Nephron (organoid): ENCODE results near the gene EXPH5.

Source experiments
- H3K27ac Mint-ChIP-seq, 3 experiments: 2 replicates each; pipeline ENCODE4 v1.8.0; 2020; ENCODE audit warnings: mixed read lengths in 3 of 3, mild to moderate bottlenecking in 2 of 3, moderate library complexity in 1 of 3
- H3K27me3 Mint-ChIP-seq: 2 replicates; pipeline ENCODE4 v1.8.0; 2021; ENCODE audit warnings: low read depth, mild to moderate bottlenecking, moderate library complexity, mixed read lengths
- H3K36me3 Mint-ChIP-seq: 2 replicates; pipeline ENCODE4 v1.8.0; 2020; ENCODE audit warnings: low read depth, mixed read lengths
- H3K4me1 Mint-ChIP-seq: 2 replicates; pipeline ENCODE4 v1.8.0; 2020; ENCODE audit warnings: mixed read lengths
- H3K4me3 Mint-ChIP-seq, 3 experiments: 2 replicates each; pipeline ENCODE4 v1.8.0; 2020; ENCODE audit warnings: mild to moderate bottlenecking in 3 of 3, mixed read lengths in 3 of 3, moderate library complexity in 2 of 3
- H3K9me3 Mint-ChIP-seq: 2 replicates; pipeline ENCODE4 v1.8.0; 2020; ENCODE audit warnings: mixed read lengths
- TF ChIP-seq, protein P1 (sequence below), 3 experiments: fragments of 200-600 bp; sonication (generic); IDR thresholded peaks; one replicate each; pipeline ENCODE4 v1.5.0; 2021; ENCODE audit warnings: antibody characterized with exemption in 3 of 3; ENCODE audit not compliant: unreplicated experiment in 3 of 3

The EXPH5 gene

DNA sequence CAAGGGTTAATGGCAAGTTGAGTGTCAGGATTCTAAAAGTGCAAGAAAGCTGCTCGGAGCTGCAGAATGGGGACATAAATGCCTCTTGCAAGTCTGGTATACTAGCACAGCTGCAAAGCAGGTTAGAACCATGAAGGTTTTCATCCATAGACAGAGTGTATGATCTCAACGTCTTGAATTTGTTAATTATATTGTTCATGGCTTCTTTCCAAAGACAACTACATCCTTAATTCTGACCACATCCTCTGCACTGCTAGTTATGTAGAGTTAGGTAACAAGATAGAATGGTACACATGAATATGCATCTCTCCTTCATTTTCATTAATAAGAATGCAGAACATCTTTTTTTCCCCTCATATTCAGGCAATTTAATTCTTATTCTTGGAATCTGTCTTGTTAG is 34.2 kb downstream of the EXPH5 start:
- Mint-ChIP-seq H3K27me3 (no peaks in the 10 kb centered on the region), H3K9me3 (no peaks in the 10 kb centered on the region), H3K27ac (peak overlapping the region in 2 of 3 experiments; percentile 52 to 75), H3K4me1 (peaks cover 67% of the 10 kb centered on the region), H3K36me3 (no peaks in the 10 kb centered on the region), H3K4me3 (no peak overlapping the region)
- TF ChIP-seq, protein P1, sequence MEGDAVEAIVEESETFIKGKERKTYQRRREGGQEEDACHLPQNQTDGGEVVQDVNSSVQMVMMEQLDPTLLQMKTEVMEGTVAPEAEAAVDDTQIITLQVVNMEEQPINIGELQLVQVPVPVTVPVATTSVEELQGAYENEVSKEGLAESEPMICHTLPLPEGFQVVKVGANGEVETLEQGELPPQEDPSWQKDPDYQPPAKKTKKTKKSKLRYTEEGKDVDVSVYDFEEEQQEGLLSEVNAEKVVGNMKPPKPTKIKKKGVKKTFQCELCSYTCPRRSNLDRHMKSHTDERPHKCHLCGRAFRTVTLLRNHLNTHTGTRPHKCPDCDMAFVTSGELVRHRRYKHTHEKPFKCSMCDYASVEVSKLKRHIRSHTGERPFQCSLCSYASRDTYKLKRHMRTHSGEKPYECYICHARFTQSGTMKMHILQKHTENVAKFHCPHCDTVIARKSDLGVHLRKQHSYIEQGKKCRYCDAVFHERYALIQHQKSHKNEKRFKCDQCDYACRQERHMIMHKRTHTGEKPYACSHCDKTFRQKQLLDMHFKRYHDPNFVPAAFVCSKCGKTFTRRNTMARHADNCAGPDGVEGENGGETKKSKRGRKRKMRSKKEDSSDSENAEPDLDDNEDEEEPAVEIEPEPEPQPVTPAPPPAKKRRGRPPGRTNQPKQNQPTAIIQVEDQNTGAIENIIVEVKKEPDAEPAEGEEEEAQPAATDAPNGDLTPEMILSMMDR (IDR thresholded peaks at IDR 0.05; ENCODE audit: unreplicated experiment in 3 of 3) = no peak

DNA sequence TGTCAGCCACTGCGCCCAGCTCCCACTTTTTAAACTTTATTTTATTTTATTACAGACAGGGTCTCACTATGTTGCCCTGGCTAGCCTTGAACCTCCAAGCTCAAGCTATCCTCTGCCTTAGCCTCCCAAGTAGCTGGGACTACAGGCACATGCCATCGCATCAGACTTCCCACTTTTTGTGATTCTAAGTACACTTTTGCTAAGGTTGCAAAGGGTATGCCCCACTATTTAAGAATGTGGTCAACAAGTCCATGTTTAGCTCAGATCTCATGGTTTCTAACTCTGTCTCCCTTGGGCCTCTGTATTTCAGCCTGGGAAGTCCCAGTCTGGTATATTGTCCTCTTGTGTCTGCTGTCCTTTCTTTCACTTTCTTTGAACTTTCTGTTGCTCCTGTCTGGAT is 35.3 kb downstream of the EXPH5 start:
- no peak overlapping the region for H3K27ac Mint-ChIP-seq
- H3K36me3 Mint-ChIP-seq = no peaks in the 10 kb centered on the region
- H3K9me3 Mint-ChIP-seq = no peaks in the 10 kb centered on the region
- H3K4me3 Mint-ChIP-seq = no peak overlapping the region
- TF ChIP-seq, protein P1 (IDR thresholded peaks at IDR 0.05; ENCODE audit: unreplicated experiment in 3 of 3) = no peak
- peaks cover 66% of the 10 kb centered on the region for H3K4me1 Mint-ChIP-seq
- no peaks in the 10 kb centered on the region for H3K27me3 Mint-ChIP-seq

DNA sequence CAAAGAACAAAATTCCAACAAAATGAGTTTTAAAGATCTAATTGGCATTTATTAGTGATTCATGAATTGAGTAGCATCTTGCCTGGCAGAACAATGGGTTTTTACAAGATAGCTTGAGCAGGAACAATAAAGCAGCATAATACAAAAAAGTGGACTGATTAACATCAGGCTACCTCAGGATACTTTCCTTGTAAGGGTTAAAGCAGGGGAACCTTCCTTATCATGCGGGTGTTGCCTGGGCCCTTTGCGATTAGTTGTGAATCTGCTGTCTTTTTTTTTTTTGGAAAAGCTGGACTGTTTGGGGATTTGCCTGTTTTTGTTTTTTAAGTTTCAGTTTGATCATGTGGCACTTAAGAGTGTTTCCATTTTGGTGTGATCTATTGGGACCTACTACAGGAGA is 37.5 kb downstream of the EXPH5 start:
- Mint-ChIP-seq H3K4me3 (no peak overlapping the region), H3K27me3 (no peaks in the 10 kb centered on the region), H3K9me3 (no peaks in the 10 kb centered on the region), H3K27ac (peak overlapping the region in 1 of 3 experiments; percentile 70), H3K4me1 (peaks cover 62% of the 10 kb centered on the region), H3K36me3 (no peaks in the 10 kb centered on the region)
- TF ChIP-seq, protein P1 (IDR thresholded peaks at IDR 0.05; ENCODE audit: unreplicated experiment in 3 of 3) = no peak

DNA sequence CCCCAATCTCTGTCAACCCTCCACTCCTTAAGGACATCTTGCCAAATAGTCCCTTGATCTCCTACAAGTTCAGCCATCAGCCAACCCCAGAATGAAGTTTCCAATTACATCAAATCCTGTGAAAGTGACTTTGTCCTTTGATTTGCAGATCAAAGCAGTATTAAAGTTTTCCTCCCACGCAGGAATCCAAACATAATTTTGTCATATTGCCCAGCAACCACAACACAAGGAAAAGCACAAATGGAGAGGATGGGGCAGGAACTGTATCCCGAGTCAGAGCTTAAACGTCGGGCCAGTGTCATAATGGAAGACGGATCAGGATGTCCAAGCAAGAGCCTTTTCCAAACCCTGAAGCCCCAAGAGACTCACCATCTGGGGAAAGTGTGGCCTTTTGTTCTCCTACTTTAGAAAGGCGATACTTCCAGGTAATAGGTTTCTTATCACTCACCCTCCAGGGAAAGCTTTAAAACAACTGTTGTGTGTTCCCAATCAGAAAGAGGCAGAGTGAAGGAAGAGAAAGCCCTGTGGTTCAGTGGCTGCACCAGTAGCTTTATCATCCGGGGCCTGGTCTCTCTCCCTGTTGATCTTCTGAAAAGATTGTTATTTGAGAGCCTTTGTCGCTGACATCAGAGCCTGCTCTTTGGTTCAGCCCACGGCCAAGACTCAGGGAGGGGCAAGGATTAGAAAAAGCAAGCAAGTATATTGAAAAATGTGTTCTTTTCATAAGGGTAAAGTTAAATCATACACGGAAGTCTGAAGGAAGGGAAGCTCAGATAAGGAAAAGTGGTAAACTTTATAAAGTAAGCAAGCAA is 41.7 kb downstream of the EXPH5 start:
- TF ChIP-seq, protein P1 (IDR thresholded peaks at IDR 0.05; ENCODE audit: unreplicated experiment in 3 of 3) = no peak

DNA sequence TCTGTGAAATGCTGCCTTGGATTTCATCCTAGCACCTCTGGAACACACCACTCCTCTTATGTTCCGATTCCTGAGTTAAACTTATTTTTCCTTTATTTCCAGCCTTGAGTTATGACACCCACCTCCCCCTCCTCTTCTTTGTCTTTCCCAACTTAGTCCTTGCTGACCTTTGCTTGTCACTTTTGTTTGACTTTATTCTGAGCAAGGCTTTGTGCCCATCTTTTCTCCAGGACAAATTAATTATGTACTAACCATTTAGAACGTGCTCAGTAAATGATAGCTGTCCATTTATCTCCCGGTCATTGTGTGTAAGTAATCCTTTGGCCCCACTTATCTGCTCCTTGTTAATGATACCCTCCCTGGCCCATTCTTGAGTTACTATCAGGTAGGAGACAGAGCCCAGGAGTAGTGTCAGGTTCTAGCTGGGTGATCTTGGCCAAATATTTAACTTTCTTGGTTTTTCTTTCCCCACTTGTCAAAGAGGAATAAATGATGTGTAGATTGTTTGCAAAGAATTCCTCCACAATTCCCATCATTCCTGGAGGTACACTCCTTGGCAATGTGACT is 44.2 kb downstream of the EXPH5 start:
- Mint-ChIP-seq H3K27ac (peak overlapping the region in 1 of 3 experiments; percentile 13), H3K4me3 (no peak overlapping the region), H3K9me3 (no peaks in the 10 kb centered on the region), H3K36me3 (no peaks in the 10 kb centered on the region), H3K27me3 (no peaks in the 10 kb centered on the region), H3K4me1 (peaks cover 34% of the 10 kb centered on the region)
- TF ChIP-seq, protein P1 (IDR thresholded peaks at IDR 0.05; ENCODE audit: unreplicated experiment in 3 of 3) = no peak

More for the DNA sequence above, 41.7 kb downstream of the EXPH5 start:
- H3K4me3 Mint-ChIP-seq = peak overlapping the region; percentile 36 to 73 (median 41)
- peak overlapping the region; percentile 77 to 95 (median 86) for H3K27ac Mint-ChIP-seq
- H3K4me1 Mint-ChIP-seq = peaks cover 46% of the 10 kb centered on the region
- H3K27me3 Mint-ChIP-seq = no peaks in the 10 kb centered on the region
- H3K36me3 Mint-ChIP-seq = no peaks in the 10 kb centered on the region
- no peaks in the 10 kb centered on the region for H3K9me3 Mint-ChIP-seq
